M059J (cell line): ENCODE measurements around the gene DENND1A. TPM values are rescaled to one million over a fixed set of nuclear protein-coding genes. Genes with fewer than 3 reads are reported as not detected.
"Not testable (repeated sequence)": the region's sequence is repeated elsewhere in the genome, so short reads cannot be mapped to it uniquely, and the experiment has no call there.

ENCODE experiments used
- DNase-seq: peaks from one replicate; pipeline ENCODE4 v3.0.0-alpha.2; 2012; ENCODE audit warnings: low read depth
- total RNA-seq: library from RNA; depleted of rRNA; stranded (reverse); fragments of >200 nt; shearing (Covaris generic); gene quantifications from 2 replicates; pipeline ENCODE4 v1.2.3, GENCODE V29; 2014

Gene DENND1A
- total RNA-seq, 1 experiment from 2014 or later = 15.7 TPM

- peak; percentile 12 for DNase-seq
These were observed 194.6 kb downstream of the DENND1A start for GRCh38 chr9:123735376-123735775.

- DNase-seq = not testable (repeated sequence)
These were observed 201.4 kb downstream of the DENND1A start for GRCh38 chr9:123728571-123728970.

DNA sequence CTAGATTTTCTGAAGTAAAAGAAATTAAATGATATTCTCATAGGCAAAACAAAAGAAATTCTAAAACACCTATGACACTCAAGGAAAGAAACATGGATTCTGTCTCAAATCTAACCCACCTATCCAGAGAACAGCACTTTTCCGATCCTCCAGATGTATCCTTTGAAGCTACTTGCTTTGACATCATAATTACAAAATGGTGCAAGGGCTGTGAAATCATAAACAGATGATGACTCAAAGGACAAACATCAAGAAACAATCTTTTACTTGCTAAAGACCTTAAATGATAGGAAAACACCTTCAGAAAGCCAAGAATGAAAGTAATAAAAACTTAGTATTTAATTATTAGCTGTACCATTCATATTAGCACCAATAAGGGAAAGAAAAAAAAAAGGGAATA, 202.6 kb downstream of the DENND1A start:
- no peak for DNase-seq

DNA sequence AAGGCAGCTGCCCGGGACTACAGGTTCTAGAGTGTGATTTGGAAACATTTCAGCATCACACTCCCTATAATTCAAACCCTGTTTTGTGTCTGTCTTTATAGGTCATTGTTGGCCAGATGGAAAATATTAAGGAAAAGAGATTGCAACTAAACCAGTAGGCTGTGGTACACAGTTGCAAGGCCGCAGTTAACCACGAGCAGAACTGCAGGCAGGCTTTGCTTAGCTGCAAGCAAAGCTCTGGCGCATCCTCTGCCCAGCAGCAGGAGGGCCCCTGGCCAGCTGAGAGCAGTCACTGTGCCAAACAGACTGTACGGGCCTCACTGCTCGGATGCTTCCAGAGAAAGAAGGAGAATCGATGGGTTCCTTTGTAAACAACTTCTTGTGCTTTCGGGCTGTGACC, 204.5 kb downstream of the DENND1A start:
- DNase-seq = no peak

DNA sequence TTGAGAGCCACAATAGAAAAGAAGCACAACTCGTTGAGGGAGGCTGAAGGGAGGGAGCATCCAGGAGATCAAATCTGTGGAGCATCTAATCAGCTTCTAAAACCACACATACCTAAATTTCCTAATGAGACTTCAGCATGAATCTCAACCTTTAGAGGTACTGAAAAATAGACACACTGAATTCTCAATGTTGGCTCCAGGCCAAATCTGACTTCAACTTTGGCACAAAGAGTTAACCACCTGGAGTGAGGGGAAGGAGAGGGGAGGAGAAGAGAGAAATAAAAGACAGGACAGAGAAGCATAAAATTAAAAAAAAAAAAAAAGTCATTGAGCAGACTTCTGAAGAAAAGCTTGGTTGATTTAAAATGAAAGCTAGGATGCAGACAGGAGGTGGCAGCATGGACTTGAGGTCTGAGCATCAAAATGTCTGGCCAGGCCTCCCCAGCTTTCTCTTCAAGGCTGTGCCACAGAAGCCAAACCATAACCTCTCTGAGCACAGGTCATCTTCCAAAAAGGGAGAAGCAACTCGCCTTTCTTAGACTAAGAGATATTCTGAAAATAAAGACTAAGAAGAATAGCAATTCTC, 205.6 kb downstream of the DENND1A start:
- peak; percentile 10 for DNase-seq

DNA sequence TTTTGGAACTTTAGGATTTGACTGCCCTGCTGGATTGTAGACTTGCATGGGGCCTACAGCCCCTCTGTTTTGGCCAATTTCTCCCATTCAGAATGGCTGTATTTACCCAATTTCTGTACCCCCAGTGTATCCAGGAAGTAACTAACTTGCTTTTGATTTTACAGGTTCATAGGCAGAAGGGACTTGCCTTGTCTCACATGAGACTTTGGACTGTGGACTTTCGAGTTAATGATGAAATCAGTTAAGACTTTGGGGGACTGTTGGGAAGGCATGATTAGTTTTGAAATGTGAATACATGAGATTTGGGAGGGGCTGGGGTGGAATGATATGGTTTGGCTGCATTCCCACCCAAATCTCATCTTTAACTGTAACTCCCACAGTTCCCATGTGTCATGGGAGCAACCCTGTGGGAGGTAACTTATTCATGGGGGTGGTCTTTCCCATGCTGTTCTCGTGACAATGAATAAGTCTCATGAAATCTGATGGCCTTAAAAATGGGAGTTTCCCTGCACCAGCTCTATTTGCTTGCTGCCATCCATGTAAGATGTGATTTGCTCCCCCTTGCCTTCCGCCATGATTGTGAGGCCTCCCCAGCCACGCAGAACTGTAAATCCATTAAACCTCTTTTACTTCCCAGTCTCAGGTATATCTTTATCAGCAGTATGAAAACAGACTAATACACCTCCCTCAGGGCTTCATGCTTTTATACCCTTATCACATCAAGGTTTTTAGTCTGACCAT, 206.6 kb downstream of the DENND1A start:
- DNase-seq = no peak

DNA sequence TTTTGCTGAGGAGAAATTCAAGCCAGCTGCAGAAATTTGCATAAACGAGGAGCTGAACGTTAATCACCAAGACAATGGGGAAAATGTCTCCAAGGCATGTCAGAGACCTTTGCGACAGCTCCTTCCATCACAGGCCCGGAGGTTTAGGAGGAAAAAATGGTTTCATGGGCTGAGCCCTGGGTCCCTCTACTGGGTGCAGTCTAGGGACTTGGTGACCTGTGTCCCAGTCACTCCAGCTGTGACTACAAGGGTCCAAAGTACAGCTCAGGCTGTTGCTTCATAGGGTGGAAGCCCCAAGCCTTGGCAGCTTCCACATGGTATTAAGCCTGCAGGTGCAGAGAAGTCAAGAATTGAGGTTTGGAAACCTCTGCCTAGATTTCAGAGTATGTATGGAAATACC, 207.5 kb downstream of the DENND1A start:
- no peak for DNase-seq

GRCh38 chr9:123718188-123718587, 211.7 kb downstream of the DENND1A start:
- no peak for DNase-seq

DNA sequence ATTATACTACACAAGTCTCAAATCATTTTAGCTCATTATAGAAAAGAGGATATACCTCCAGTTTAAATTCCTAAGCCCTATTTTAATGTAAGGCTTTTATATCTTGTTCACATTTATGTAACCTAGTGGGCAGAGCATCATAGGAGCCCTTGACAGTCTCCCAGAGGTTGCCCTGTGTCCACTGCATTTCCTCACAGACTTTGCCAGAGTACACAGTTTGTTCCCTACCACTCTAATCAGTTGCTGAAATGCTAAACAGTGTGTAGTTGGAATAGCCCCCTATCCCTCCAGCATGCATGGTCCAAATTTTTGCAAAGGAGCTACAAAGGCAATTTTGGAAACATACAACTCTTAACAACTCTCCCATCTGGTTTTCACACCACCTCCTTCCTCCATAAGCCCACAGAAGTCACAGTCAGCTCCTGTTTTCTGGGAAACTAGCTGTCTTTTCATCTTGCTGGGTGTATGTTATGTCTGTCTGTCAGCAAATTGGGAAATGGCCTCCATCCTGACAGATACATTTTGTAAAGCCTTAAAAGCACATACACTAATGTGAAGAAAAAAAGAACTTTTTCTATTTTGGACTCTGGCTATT, 212.2 kb downstream of the DENND1A start:
- DNase-seq = no peak

DNA sequence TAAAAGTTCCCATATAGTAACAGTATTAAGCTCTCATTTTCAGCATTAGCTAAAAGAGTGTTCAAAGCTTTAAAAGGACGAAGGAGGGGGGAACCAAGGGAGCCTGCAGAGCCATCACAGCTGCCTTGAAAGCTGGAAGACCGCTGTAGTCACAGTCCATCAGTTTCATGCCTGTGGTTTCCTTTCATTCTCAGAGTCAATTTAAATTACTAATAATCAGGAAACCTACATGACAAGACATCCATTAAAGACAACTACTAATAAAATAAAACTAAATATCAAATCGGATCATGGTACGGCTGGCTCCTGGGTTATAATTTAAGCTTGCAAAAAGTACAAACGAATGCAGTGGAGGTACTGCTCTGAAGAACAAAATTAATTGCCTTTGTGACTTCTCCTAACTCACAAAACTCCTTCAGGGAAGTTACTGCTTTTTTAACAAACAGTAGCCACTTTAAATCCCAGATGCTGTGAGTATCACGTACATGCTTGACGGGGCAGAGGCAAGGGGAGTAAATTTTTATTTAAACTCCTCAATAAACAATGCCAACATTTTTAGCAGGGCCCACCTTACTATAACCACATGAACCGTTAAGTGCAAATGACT, 213.5 kb downstream of the DENND1A start:
- DNase-seq = no peak

- no peak for DNase-seq
These were observed 214.7 kb downstream of the DENND1A start for GRCh38 chr9:123715258-123715657.

DNA sequence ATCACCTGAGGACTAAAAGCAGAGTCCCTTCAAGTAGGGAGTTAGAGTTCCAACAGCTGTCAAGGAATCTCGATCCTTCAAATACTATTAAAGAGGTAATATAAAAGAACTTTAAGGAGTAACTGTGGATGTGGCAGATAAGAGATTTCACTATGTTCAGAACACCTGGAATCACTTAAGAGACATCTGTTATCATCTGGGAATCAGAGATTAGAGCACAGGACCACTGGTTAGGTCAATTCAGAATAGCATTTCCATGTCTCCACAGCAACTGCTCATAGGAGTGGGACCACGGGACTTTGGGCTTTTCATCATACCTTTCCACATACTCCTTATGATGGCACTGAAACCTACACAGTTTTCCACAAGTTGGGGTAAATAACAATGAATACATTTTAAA, 216.6 kb downstream of the DENND1A start:
- no peak for DNase-seq

- no peak for DNase-seq
These were observed 217.5 kb downstream of the DENND1A start for GRCh38 chr9:123712399-123712798.

DNA sequence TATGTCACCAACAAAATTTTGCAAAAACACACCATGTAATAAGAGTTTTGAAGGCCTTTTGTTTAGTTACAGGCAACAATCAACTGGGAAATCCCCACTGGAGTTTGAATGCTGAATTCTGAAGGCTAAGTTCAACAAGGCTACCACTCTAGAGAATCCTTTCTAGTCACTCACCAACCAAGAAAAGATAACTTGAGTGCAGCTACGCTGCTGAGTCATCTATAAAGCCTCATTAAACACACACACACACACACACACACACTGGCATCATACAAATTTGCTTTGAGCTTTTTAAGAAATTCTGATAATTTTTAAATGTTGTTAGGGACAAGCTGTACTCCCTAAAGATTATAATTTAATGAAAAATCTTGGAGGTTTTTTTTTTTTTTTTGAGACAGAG, 219.6 kb downstream of the DENND1A start:
- peak; percentile 88 for DNase-seq

- DNase-seq = no peak
These were observed 227.4 kb downstream of the DENND1A start for GRCh38 chr9:123702483-123702882.

DNA sequence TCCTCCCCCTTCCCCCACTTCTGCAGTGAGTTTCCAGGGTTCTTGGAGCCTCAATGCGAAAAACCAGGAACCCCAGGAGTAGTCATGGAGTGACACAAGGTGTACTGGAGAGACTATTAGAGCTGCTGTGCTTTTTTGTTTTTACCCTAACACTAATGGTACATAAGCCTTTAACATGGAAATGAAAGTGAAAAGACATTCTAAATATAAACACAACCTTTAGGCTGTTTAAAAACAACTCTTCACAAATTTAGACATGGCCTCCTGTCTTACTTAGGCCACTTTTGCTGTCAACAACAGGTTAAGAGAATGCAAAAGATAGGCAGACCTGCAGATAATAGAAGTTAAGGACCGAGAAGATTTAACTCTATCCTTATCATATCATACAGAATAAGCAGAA, 232.2 kb downstream of the DENND1A start:
- DNase-seq = no peak

DNA sequence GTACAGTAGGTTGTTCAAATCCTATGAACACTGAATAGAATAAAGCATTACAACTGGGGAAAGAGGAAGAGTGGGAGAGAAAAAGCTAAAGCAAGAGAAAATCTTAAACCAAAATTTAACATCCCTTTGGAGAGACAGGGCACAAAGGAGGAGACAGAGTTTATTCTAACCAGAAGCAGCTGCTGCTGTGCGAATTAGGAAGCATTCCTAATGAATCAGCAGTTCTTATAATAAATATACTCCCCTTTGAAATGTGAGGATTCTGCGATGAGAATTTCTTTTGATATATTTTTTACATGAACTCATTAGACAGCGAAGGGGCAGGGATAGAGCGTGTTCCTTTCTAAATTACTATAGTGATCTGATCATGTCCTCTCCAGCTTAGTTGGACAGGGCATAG, 233.4 kb downstream of the DENND1A start:
- no peak for DNase-seq

DNA sequence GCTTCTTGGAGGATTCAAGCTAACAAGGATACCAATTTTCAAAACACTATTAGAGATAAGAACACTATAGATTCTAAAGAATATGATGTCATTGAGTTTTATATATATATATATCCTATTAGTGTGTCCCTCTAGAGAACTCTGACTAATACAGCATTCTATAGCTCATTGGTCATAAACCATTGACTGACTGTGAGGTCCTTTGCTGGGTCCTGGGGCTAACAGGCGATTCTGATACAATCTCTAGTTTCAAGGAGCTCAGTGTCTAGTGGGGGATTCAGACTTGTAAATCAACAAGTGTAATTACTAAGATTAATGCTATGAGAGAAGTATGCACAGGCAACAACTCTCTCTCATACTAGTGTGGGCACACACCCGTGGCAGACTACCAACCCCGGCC, 234.5 kb downstream of the DENND1A start:
- no peak for DNase-seq

- DNase-seq = no peak
These were observed 238.1 kb downstream of the DENND1A start for GRCh38 chr9:123691765-123692303.

DNA sequence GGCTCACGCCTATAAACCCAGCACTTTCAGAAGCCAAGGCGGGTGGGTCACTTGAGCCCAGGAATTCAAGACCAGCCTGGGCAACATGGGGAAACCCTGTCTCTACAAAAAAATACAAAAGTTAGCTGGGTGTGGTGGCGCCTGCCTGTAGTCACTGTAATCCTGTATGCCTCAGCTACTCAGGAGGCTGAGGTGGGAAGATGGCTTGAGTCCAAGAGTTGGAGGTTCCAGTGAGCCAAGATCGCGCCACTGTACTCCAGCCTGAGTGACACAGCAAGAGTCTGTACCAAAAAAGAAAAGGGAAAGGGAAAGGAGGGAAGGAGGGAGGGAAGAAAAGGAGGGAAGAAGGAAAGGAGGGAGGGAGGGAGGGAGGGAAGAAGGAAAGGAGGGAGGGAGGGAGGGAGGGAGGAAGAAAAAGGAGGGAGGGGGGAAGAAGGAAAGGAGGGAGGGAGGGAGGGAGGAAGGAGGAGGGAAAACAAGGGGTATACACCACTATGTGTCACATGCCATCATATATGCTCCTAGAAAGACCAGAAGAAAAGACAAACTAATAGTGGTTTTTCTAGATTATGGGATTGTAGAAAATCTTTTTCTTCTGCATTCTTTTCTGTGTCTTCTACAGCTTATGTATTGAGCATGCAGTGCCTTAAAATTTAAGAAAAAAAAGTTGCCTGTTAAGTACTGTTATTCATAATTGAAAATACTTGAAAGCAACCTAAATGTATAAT, 240.1 kb downstream of the DENND1A start:
- DNase-seq = peak; percentile 32

DNA sequence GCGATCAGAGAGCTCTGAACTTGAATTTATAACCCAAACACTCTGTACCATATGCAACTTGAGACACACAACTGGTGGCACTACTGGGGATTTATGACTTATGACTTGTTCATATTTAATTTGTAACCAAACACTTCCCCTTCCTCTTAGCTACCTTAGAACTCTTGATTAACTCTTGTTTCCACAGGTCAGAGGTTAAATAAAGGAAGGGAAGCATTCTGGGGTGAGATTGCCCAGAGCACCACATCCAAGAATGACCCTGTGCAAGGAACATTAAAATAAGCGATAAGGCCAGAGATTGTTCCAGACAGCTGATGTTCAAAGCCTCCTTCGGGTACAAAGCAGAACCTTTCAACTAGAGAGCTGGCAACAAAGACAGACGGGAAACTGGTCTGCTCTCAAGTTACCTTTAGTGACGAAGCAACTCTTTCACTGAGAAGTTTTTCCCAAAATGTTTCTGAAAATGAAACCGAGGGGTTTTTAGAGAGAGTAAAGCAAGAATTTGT, 242.6 kb downstream of the DENND1A start:
- no peak for DNase-seq

GRCh38 chr9:123686829-123687192, 243.1 kb downstream of the DENND1A start:
- DNase-seq = no peak
